ENCODE data around the gene PLXDC2. TPM values are rescaled to one million over a fixed set of nuclear protein-coding genes. Genes with fewer than 3 reads are reported as not detected.
A peak's percentile ranks its signal among the peaks of the same experiment; 100 is the strongest.

PLXDC2 gene
- total RNA-seq, 6 experiments from 2014 or later = 4.1 to 6.5 (median 5.3) TPM

- intact Hi-C loops (cut with DNase I) = no loop called here
- Histone ChIP-seq H3K9me3 (no peaks in the 10 kb centered on the region), H3K4me1 (no peaks in the 10 kb centered on the region), H3K4me3 (no peak overlapping the region), H3K27ac (no peak overlapping the region), H3K27me3 (no peaks in the 10 kb centered on the region), H3K36me3 (no peaks in the 10 kb centered on the region)
- ATAC-seq (no peak), DNase-seq (no peak)
- WGBS (ENCODE audit: insufficient coverage, low coverage, low lambda C conversion rate, missing lambda C conversion rate) = 54% methylated on average over 2 of the region's 2 CpGs
- TF ChIP-seq POLR2A (IDR thresholded peaks at IDR 0.05) = no peak
These were observed 268.2 kb downstream of the PLXDC2 start for GRCh38 chr10:20084451-20084850.

GRCh38 chr10:20085115-20085514 lies 268.9 kb downstream of the PLXDC2 start:
- DNase-seq = no peak
- Histone ChIP-seq H3K4me1 (no peaks in the 10 kb centered on the region), H3K36me3 (no peaks in the 10 kb centered on the region), H3K9me3 (no peaks in the 10 kb centered on the region), H3K27me3 (no peaks in the 10 kb centered on the region), H3K4me3 (no peak overlapping the region), H3K27ac (no peak overlapping the region)
- intact Hi-C loops (cut with DNase I) = no loop called here
- WGBS (ENCODE audit: insufficient coverage, low coverage, low lambda C conversion rate, missing lambda C conversion rate) = 66% methylated on average over 5 of the region's 5 CpGs
- ATAC-seq = peak in 2 of 4 donors; percentile 26 to 59
- no peak for TF ChIP-seq CTCF (IDR thresholded peaks at IDR 0.05)
- TF ChIP-seq POLR2A (IDR thresholded peaks at IDR 0.05) = no peak

GRCh38 chr10:20087353-20087752 lies 271.1 kb downstream of the PLXDC2 start:
- ATAC-seq (no peak), DNase-seq (no peak)
- Histone ChIP-seq H3K36me3 (no peaks in the 10 kb centered on the region), H3K27me3 (no peaks in the 10 kb centered on the region), H3K4me1 (no peaks in the 10 kb centered on the region), H3K27ac (no peak overlapping the region), H3K4me3 (no peak overlapping the region), H3K9me3 (no peaks in the 10 kb centered on the region)
- intact Hi-C loops (cut with DNase I) = no loop called here
- TF ChIP-seq POLR2A (IDR thresholded peaks at IDR 0.05) (no peak), CTCF (IDR thresholded peaks at IDR 0.05) (no peak)
- 86% methylated on average over 2 of the region's 2 CpGs for WGBS (ENCODE audit: insufficient coverage, low coverage, low lambda C conversion rate, missing lambda C conversion rate)

- no peak overlapping the region for H3K27ac ChIP-seq
- H3K4me1 ChIP-seq = no peaks in the 10 kb centered on the region
- no peaks in the 10 kb centered on the region for H3K27me3 ChIP-seq
- 67% methylated on average over 1 of the region's 1 CpG for WGBS (ENCODE audit: insufficient coverage, low coverage, low lambda C conversion rate, missing lambda C conversion rate)
- no peaks in the 10 kb centered on the region for H3K36me3 ChIP-seq
- DNase-seq (no peak), ATAC-seq (no peak)
- TF ChIP-seq POLR2A (IDR thresholded peaks at IDR 0.05) = no peak
- TF ChIP-seq CTCF (IDR thresholded peaks at IDR 0.05) = no peak
- intact Hi-C loops (cut with DNase I) = no loop called here
- H3K9me3 ChIP-seq = no peaks in the 10 kb centered on the region
- H3K4me3 ChIP-seq = no peak overlapping the region
These were observed 271.9 kb downstream of the PLXDC2 start for GRCh38 chr10:20088061-20088701.

- H3K9me3 ChIP-seq = no peaks in the 10 kb centered on the region
- H3K36me3 ChIP-seq = no peaks in the 10 kb centered on the region
- no peak overlapping the region for H3K4me3 ChIP-seq
- TF ChIP-seq POLR2A (IDR thresholded peaks at IDR 0.05) (no peak), CTCF (IDR thresholded peaks at IDR 0.05) (no peak)
- 80% methylated on average over 3 of the region's 3 CpGs for WGBS (ENCODE audit: insufficient coverage, low coverage, low lambda C conversion rate, missing lambda C conversion rate)
- intact Hi-C loops (cut with DNase I) = no loop called here
- H3K27ac ChIP-seq = no peak overlapping the region
- ATAC-seq (no peak), DNase-seq (no peak)
- no peaks in the 10 kb centered on the region for H3K27me3 ChIP-seq
- no peaks in the 10 kb centered on the region for H3K4me1 ChIP-seq
These were observed 273.6 kb downstream of the PLXDC2 start for GRCh38 chr10:20089879-20090278.
